Stimulated activated naive CD8-positive, alpha-beta T cell treated with anti-CD3 and anti-CD28 coated beads, Interleukin-15, amount 100 ng/mL, for 72 hours (primary cell): ENCODE data around the gene THBS1.

Experiments used
- ATAC-seq: fragments of 150-1000 bp; cut with Tn5 transposase; 2 replicates; pipeline ENCODE4 v1.10.0; 2021; ENCODE audit warnings: mild to moderate bottlenecking, moderate library complexity
- DNase-seq, 2 donors: peaks; one replicate each; pipeline ENCODE4 v3.0.0; 2021 to 2022
- H3K27ac Mint-ChIP-seq, 2 donors: one replicate each; pipeline ENCODE4 v1.8.0; 2022; ENCODE audit warnings: mild to moderate bottlenecking in 2 of 2, mixed read lengths in 2 of 2, moderate library complexity in 2 of 2
- H3K27me3 Mint-ChIP-seq: one replicate; pipeline ENCODE4 v1.8.0; 2022; ENCODE audit warnings: mixed read lengths
- H3K4me1 Mint-ChIP-seq: one replicate; pipeline ENCODE4 v1.8.0; 2022; ENCODE audit warnings: mild to moderate bottlenecking, mixed read lengths
- H3K4me3 Mint-ChIP-seq, 2 donors: one replicate each; pipeline ENCODE4 v1.8.0; 2022; ENCODE audit warnings: mild to moderate bottlenecking in 2 of 2, mixed read lengths in 2 of 2, moderate library complexity in 1 of 2
- H3K9me3 Mint-ChIP-seq, 2 donors: one replicate each; pipeline ENCODE4 v1.8.0; 2022; ENCODE audit warnings: mixed read lengths in 2 of 2

THBS1 gene

GRCh38 chr15:39605146-39605545 lies 24.3 kb downstream of the THBS1 start:
- DNase-seq = no peak
- Mint-ChIP-seq H3K4me3 (no peak overlapping the region), H3K27me3 (peaks cover 10% of the 10 kb centered on the region), H3K4me1 (no peaks in the 10 kb centered on the region), H3K9me3 (peaks cover 9 to 11% of the 10 kb centered on the region in 2 donors), H3K27ac (no peak overlapping the region)
- ATAC-seq = no peak

DNA sequence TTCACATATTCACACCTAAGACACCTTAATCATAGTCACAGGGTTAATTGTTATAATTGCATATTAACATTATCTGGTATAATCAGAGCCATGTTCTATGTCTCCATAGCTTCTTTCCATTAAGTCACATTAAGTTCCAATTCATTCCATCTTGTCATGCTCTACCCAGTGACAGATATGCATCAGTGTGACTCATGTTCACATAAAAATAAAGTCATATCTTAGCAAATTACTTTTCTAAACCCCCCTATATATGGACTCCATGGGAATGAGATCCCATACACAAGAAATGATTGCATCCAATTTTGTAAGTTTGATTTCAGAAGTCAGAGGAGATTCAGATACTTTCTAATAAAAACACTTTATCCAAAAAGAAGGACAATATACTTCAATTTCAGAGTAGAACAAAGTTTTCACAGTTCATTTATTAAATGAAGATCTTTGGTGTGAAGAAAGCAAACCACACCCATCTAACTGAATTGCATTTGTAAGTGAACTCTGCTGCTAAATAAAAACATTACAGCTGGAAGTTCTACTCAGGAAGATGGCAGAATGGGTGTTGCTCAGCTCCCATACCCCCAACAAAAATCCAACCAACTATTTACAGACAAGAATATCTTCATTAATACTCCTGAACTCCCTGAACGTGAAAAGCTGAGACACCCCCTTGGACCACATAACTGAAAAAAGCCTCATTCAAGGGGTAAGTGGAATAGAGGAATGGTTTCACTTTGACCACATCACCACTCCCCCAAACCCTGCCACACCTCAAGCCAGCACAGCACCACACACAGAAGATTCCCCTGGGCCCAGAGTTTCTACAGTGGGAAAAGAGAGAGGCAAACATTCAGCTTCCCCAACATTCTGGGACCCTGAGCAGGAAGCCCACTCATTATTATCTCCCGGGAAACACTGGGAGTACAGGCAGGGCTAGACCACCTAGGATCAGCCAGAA lies 27.6 kb downstream of the THBS1 start:
- H3K27me3 Mint-ChIP-seq = peaks cover 10% of the 10 kb centered on the region
- peak overlapping the region in 1 of 2 donors; percentile 15 for H3K27ac Mint-ChIP-seq

GRCh38 chr15:39609166-39609916 lies 28.5 kb downstream of the THBS1 start:
- DNase-seq = no peak
- H3K4me1 Mint-ChIP-seq = no peaks in the 10 kb centered on the region
- no peak overlapping the region for H3K27ac Mint-ChIP-seq
- peaks cover 10% of the 10 kb centered on the region for H3K27me3 Mint-ChIP-seq
- peaks cover 26 to 32% of the 10 kb centered on the region in 2 donors for H3K9me3 Mint-ChIP-seq
- no peak overlapping the region for H3K4me3 Mint-ChIP-seq
- ATAC-seq = no peak

More for the DNA sequence above, 27.6 kb downstream of the THBS1 start:
- ATAC-seq (no peak), DNase-seq (no peak)
- no peaks in the 10 kb centered on the region for H3K4me1 Mint-ChIP-seq
- H3K4me3 Mint-ChIP-seq = no peak overlapping the region
- H3K9me3 Mint-ChIP-seq = peaks cover 22 to 29% of the 10 kb centered on the region in 2 donors

GRCh38 chr15:39610665-39611064 lies 29.8 kb downstream of the THBS1 start:
- ATAC-seq (no peak), DNase-seq (no peak)
- H3K4me3 Mint-ChIP-seq = no peak overlapping the region
- no peak overlapping the region for H3K27ac Mint-ChIP-seq
- no peaks in the 10 kb centered on the region for H3K4me1 Mint-ChIP-seq
- H3K27me3 Mint-ChIP-seq = peaks cover 10% of the 10 kb centered on the region
- H3K9me3 Mint-ChIP-seq = peaks cover 30 to 32% of the 10 kb centered on the region in 2 donors

DNA sequence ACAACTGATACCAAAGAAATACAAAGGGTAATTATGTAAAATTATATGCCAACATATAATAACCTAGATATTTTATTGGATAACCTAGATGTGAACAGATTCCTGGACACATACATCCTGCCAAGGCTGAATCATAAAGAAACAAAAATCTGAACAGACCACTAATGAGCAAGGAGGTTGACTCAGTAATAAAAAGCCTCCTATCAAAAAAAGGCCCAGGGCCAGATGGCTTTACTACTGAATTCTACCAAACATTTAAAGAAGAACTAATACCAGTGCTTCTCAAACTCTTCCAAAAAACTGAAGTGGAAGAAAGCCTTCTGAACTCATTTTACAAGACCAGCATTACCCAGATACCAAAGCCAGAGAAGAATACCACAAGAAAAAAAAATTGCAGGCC lies 32.4 kb downstream of the THBS1 start:
- H3K4me1 Mint-ChIP-seq = peaks cover 6% of the 10 kb centered on the region
- no peak for DNase-seq

DNA sequence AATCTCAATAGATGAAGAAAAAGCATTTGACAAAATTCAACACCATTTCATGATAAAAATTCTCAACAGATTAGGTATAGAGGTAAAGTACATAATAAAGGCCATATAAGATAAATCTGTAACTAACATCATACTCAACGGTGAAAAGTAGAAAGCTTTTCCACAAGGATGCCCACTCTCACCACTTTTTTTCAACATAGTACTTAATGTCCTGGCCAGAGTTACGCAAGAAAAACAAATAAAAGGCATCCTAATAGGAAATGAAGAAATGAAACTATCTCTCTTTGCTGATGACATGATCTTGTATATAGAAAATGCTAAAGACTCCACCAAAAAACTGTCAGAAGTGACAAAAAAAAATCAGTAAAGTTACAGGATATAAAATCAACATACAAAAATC lies 33.0 kb downstream of the THBS1 start:
- DNase-seq (no peak), ATAC-seq (no peak)
- H3K9me3 Mint-ChIP-seq = peaks cover 22 to 25% of the 10 kb centered on the region in 2 donors
- no peaks in the 10 kb centered on the region for H3K27me3 Mint-ChIP-seq
- peaks cover 6% of the 10 kb centered on the region for H3K4me1 Mint-ChIP-seq
- no peak overlapping the region for H3K27ac Mint-ChIP-seq
- no peak overlapping the region for H3K4me3 Mint-ChIP-seq

More for the DNA sequence above, 32.4 kb downstream of the THBS1 start:
- ATAC-seq = no peak
- Mint-ChIP-seq H3K27ac (no peak overlapping the region), H3K9me3 (peaks cover 28 to 31% of the 10 kb centered on the region in 2 donors), H3K27me3 (no peaks in the 10 kb centered on the region), H3K4me3 (no peak overlapping the region)

- no peaks in the 10 kb centered on the region for H3K27me3 Mint-ChIP-seq
- ATAC-seq = no peak
Observed at GRCh38 chr15:39616731-39617455, 36.0 kb downstream of the THBS1 start.

GRCh38 chr15:39618063-39618823 lies 37.4 kb downstream of the THBS1 start:
- no peak overlapping the region for H3K4me3 Mint-ChIP-seq
- H3K27ac Mint-ChIP-seq = no peak overlapping the region

More at GRCh38 chr15:39616731-39617455, 36.0 kb downstream of the THBS1 start:
- peaks cover 10 to 15% of the 10 kb centered on the region in 2 donors for H3K9me3 Mint-ChIP-seq
- DNase-seq = no peak
- no peak overlapping the region for H3K27ac Mint-ChIP-seq
- H3K4me1 Mint-ChIP-seq = peaks cover 6% of the 10 kb centered on the region
- no peak overlapping the region for H3K4me3 Mint-ChIP-seq

DNA sequence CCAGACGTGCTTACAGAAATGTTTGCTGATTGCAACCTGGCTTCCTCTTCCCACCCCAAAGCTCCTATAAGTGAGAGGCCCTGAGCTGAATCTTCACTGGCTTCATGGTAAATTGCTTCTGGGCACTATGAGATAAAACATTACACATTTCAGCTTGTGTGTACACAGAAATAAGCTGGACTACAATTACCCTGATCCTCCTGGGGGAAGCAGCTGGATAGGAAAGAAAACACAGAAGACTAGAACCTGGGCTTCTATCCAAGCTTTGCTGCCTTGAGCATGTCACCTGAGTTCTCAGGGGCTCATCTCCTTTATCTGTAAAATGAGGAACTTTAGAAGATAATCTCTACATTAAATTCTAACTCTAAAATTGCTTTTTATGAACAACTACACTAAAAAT lies 40.3 kb downstream of the THBS1 start:
- Mint-ChIP-seq H3K27ac (no peak overlapping the region), H3K4me3 (no peak overlapping the region), H3K4me1 (peaks cover 47% of the 10 kb centered on the region), H3K9me3 (peaks cover 5 to 6% of the 10 kb centered on the region in 2 donors), H3K27me3 (no peaks in the 10 kb centered on the region)
- ATAC-seq = no peak
- no peak for DNase-seq

More at GRCh38 chr15:39618063-39618823, 37.4 kb downstream of the THBS1 start:
- DNase-seq (no peak), ATAC-seq (no peak)
- Mint-ChIP-seq H3K27me3 (no peaks in the 10 kb centered on the region), H3K9me3 (peaks cover 8 to 12% of the 10 kb centered on the region in 2 donors), H3K4me1 (peaks cover 18% of the 10 kb centered on the region)

DNA sequence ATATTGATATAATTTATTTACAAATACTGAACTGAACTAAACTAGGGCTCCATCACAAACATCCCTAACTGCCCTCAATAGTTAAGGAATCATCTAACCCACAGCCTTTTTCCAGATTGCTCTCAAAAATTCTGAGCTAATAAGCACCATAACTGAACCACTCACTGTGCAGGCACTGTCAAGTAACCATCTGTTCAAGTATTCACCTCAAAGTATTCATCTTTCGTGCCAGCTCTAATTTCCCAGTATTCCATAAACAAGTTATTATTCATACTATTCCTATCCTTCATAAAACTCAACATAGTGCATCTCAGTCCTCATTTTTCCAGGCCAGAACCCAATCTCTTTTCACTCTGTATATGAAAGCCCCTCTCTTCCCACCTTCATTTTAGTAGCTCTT lies 41.1 kb downstream of the THBS1 start:
- peaks cover 5 to 6% of the 10 kb centered on the region in 2 donors for H3K9me3 Mint-ChIP-seq
- no peak overlapping the region for H3K27ac Mint-ChIP-seq
- DNase-seq = no peak
- peaks cover 48% of the 10 kb centered on the region for H3K4me1 Mint-ChIP-seq
- H3K27me3 Mint-ChIP-seq = no peaks in the 10 kb centered on the region
- no peak overlapping the region for H3K4me3 Mint-ChIP-seq
- no peak for ATAC-seq

- Mint-ChIP-seq H3K4me3 (peak overlapping the region; percentile 24 to 91), H3K9me3 (peaks cover 5 to 6% of the 10 kb centered on the region in 2 donors), H3K4me1 (peaks cover 55% of the 10 kb centered on the region), H3K27me3 (no peaks in the 10 kb centered on the region), H3K27ac (peak overlapping the region in 1 of 2 donors; percentile 40)
- DNase-seq (no peak), ATAC-seq (peak; percentile 1)
Observed at GRCh38 chr15:39622660-39623516, 42.0 kb downstream of the THBS1 start.

DNA sequence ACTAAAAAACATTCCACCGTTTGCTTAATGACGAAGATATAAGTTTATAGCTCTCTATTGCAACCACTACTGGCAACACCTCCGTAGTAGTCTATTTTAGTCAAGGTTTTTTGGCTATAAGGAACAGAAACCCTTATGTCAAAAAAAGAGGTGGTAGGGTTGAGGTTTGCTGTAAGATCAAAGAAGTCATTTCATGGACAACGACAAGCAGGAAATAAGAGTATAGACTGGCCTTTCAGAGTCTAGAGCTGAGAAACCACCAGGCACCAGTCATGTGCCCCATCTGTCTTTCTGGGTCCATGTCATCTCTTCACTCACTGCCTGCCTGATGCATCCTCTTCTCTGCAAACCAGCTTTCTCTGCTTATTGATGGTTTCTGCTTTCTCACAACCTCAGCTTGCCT lies 42.7 kb downstream of the THBS1 start:
- peak overlapping the region; percentile 65 to 91 for H3K4me3 Mint-ChIP-seq
- peak overlapping the region; percentile 99 for H3K27ac Mint-ChIP-seq
- peaks cover 5 to 6% of the 10 kb centered on the region in 2 donors for H3K9me3 Mint-ChIP-seq
- H3K4me1 Mint-ChIP-seq = peaks cover 61% of the 10 kb centered on the region
- no peaks in the 10 kb centered on the region for H3K27me3 Mint-ChIP-seq
- DNase-seq = peak; percentile 65 to 79
- ATAC-seq = peak; percentile 94

DNA sequence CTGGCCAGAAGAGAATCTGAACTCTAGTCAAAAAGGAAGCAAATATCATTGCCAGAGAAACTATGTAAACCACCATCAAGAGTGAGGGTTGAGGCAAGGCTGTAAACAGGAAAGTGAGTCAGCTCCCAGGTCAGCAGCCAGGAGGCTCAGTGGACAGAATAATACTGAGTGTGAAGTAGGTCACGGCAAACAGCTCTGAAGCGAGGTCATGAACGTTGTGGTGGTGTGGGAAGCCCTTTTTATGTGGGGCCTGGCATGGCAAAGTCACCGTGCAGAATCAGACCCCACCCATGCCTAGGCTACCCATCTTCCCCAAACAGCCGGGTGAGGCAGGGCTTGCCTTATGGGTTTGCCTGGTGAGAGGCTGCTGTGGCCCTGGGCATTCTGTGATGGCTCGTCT lies 43.9 kb downstream of the THBS1 start:
- no peaks in the 10 kb centered on the region for H3K27me3 Mint-ChIP-seq
- peak overlapping the region; percentile 82 to 91 for H3K4me3 Mint-ChIP-seq
- peaks cover 3 to 5% of the 10 kb centered on the region in 2 donors for H3K9me3 Mint-ChIP-seq
- H3K27ac Mint-ChIP-seq = peak overlapping the region; percentile 99
- DNase-seq (peak; percentile 70 to 82), ATAC-seq (peak; percentile 82)
- peaks cover 74% of the 10 kb centered on the region for H3K4me1 Mint-ChIP-seq

DNA sequence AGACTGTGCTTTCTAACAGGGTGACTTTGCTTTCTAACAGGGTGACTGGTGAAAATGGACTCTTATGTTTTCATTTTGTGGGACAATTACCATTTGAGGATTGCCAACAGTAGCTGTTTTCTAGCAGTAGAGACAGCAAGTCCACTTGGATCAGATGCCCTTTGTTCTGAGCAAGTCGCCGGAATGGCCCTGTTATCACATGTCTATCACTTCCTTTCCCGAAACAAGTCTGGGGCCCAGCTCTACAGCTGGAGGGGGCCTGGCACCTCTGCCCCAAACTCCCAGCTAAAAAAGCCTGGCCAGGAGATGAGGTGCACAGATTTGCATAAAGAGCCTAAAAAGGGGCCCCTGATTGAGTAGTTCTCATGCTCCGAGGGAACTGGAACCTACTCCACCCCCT lies 44.6 kb downstream of the THBS1 start:
- Mint-ChIP-seq H3K9me3 (peaks cover 0 to 5% of the 10 kb centered on the region in 2 donors), H3K27ac (peak overlapping the region; percentile 99), H3K27me3 (no peaks in the 10 kb centered on the region), H3K4me3 (peak overlapping the region; percentile 42 to 91), H3K4me1 (peaks cover 81% of the 10 kb centered on the region)
- ATAC-seq (no peak), DNase-seq (no peak)
